Mucosa of descending colon (tissue), 3 donors: ENCODE data around the gene ZNF786. TPM values are rescaled to one million over a fixed set of nuclear protein-coding genes. Genes with fewer than 3 reads are reported as not detected.
"Not testable (repeated sequence)": the region's sequence is repeated elsewhere in the genome, so short reads cannot be mapped to it uniquely, and the experiment has no call there.

Experiments
- ATAC-seq: fragments of 200-7000 bp; cut with Tn5 transposase; one replicate; pipeline ENCODE4 v1.9.1; 2020; ENCODE audit warnings: mild to moderate bottlenecking, moderate library complexity
- DNase-seq, 3 donors: peaks; one replicate each; pipeline ENCODE4 v3.0.0-alpha.2; 2020
- H3K36me3 ChIP-seq: fragments of 200-600 bp; one replicate; pipeline ENCODE4 v1.8.0; 2021; ENCODE audit warnings: low read depth, mild to moderate bottlenecking
- H3K4me1 ChIP-seq: fragments of 200-600 bp; one replicate; pipeline ENCODE4 v1.8.0; 2021; ENCODE audit warnings: low read depth, mild to moderate bottlenecking
- H3K4me3 ChIP-seq: fragments of 200-600 bp; one replicate; pipeline ENCODE4 v1.8.0; 2021; ENCODE audit warnings: mild to moderate bottlenecking
- H3K9me3 ChIP-seq: fragments of 200-600 bp; one replicate; pipeline ENCODE4 v1.8.0; 2021; ENCODE audit warnings: mild to moderate bottlenecking
- intact Hi-C, 2 donors: fragments of 100-400 bp; cut with DNase I in 1 of 2; cut with micrococcal nuclease in 1 of 2; formaldehyde crosslinking; loops; one replicate each; pipeline versions ENCODE4 v1.11.0 to v1.11.1; 2022; cut with DNase I, micrococcal nuclease
- total RNA-seq, 3 donors: library from RNA; stranded (reverse); fragmentation: NEBNext Ultra II Directional in 2 of 3; extraction: Animal tissue kit (Norgen Biotek cat#: 25700) in 2 of 3; gene quantifications; one replicate each; pipeline versions ENCODE4 v1.2.1 to v1.2.4, GENCODE V29; 2021 to 2023
- TF ChIP-seq, protein P1 (sequence below): fragments of 200-600 bp; IDR thresholded peaks from one replicate; pipeline ENCODE4 v1.8.0; 2022; ENCODE audit warnings: antibody characterized with exemption, mild to moderate bottlenecking
- donor health status: DM: no; HTN: no; CAD: no; lungs with moderate emphysema.
- donor health status: DM: no; HTN: no; CAD: no.
- donor health status: DM: no; HTN: yes; CAD: no.

The ZNF786 gene
- total RNA-seq, 3 donors from 2014 or later, result 4.0 to 7.1 (median 5.0) TPM

DNA sequence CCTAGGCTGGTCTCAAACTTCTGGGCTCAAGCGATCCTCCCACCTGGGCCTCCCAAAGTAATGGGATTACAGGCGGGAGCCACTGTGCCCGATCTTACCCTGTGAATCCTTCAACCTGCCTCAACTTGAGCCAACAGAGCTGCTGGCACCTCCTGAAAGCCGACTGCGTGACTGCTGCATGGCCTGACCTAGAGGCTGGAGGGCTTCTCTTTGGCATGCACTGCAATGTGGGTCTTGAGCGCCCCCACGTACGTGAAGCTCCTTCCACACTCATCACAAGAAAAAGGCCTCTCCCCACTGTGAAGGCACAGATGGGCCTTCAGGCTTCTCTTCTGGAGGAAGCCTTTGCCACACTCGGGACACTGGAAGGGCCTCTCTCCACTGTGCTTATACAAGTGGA is 12.9 kb upstream of the ZNF786 start:
- no peaks in the 10 kb centered on the region for H3K9me3 ChIP-seq
- DNase-seq, result no peak
- H3K36me3 ChIP-seq, result no peaks in the 10 kb centered on the region
- intact Hi-C loops, result no loop called here
- no peak for ATAC-seq
- TF ChIP-seq, protein P1, sequence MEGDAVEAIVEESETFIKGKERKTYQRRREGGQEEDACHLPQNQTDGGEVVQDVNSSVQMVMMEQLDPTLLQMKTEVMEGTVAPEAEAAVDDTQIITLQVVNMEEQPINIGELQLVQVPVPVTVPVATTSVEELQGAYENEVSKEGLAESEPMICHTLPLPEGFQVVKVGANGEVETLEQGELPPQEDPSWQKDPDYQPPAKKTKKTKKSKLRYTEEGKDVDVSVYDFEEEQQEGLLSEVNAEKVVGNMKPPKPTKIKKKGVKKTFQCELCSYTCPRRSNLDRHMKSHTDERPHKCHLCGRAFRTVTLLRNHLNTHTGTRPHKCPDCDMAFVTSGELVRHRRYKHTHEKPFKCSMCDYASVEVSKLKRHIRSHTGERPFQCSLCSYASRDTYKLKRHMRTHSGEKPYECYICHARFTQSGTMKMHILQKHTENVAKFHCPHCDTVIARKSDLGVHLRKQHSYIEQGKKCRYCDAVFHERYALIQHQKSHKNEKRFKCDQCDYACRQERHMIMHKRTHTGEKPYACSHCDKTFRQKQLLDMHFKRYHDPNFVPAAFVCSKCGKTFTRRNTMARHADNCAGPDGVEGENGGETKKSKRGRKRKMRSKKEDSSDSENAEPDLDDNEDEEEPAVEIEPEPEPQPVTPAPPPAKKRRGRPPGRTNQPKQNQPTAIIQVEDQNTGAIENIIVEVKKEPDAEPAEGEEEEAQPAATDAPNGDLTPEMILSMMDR, result no peak
- H3K4me3 ChIP-seq, result no peak overlapping the region
- H3K4me1 ChIP-seq, result no peaks in the 10 kb centered on the region

DNA sequence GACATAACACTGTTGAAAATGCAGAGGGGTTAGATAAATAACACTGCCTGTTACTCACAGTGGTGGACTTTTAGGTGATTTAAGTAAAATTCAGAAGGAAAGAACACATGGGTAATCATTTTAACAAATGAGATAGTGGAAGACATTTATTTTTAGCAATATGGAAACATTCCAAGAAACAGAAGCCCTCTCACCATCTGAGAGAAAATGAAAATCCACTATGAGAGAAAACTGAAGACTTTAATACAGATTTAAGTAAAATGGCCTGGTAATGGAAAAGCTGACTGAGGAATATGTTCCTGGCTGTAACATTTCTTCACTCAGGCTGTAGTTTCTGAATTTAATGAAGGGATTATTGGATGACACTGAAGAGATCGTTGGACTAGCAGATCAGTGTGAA is 12.1 kb upstream of the ZNF786 start:
- Histone ChIP-seq H3K36me3 (no peaks in the 10 kb centered on the region), H3K9me3 (no peaks in the 10 kb centered on the region), H3K4me3 (no peak overlapping the region), H3K4me1 (no peaks in the 10 kb centered on the region)
- intact Hi-C loops, result no loop called here
- TF ChIP-seq, protein P1, result no peak
- no peak for DNase-seq
- no peak for ATAC-seq

- TF ChIP-seq, protein P1, result no peak
- H3K4me1 ChIP-seq, result no peaks in the 10 kb centered on the region
- intact Hi-C loops, result no loop called here
- no peak overlapping the region for H3K4me3 ChIP-seq
- H3K9me3 ChIP-seq, result no peaks in the 10 kb centered on the region
- DNase-seq (no peak), ATAC-seq (no peak)
- H3K36me3 ChIP-seq, result no peaks in the 10 kb centered on the region
Measured at GRCh38 chr7:149100821-149101220, 10.3 kb upstream of the ZNF786 start.

DNA sequence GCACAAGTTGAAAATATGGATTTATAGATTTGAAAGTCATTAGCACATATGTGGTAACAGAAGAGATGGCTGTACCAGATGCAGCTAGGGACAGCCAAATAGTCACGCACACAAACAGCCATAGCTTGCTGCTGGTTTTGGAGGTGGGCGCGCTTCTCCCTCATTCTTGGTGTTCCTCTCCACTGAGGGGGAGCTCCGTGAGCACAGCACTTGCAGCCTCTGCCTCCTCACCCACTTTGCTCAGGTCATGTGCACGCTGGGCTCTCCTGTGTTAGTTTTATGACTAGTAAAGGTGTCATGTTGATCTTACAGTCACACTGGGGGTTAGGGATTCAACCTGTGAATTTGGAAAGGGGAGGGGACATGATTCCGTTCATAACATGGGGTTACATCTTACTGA is 8.5 kb upstream of the ZNF786 start:
- DNase-seq, result no peak
- H3K4me1 ChIP-seq, result no peaks in the 10 kb centered on the region
- intact Hi-C loops, result no loop called here
- H3K9me3 ChIP-seq, result no peaks in the 10 kb centered on the region
- ATAC-seq, result no peak
- TF ChIP-seq, protein P1, result no peak
- H3K4me3 ChIP-seq, result no peak overlapping the region
- no peaks in the 10 kb centered on the region for H3K36me3 ChIP-seq

DNA sequence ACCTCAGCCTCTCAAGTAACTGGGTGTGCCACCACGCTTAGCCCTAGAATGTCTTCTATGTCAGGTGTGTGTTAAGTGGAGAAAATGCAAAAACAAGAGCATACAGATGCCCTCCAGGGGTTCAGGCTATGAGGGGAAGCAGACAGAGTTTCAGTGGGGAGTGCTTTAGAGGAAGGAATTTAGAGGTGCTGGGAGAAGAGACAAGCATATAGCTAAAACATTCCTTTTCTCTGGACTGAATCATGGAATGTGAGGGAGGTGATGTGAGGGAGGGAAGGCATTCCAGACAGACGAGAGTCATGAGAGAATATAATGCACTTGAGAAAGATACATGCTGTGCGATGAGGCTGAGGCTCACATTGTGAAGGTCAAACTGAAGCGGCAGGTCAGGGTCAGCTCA is 6.6 kb upstream of the ZNF786 start:
- H3K9me3 ChIP-seq, result no peaks in the 10 kb centered on the region
- DNase-seq, result no peak
- no peak for ATAC-seq
- intact Hi-C loops, result no loop called here
- TF ChIP-seq, protein P1, result no peak
- no peaks in the 10 kb centered on the region for H3K4me1 ChIP-seq
- H3K36me3 ChIP-seq, result no peaks in the 10 kb centered on the region
- H3K4me3 ChIP-seq, result no peak overlapping the region

- H3K4me1 ChIP-seq, result no peaks in the 10 kb centered on the region
- DNase-seq (no peak), ATAC-seq (no peak)
- no peaks in the 10 kb centered on the region for H3K9me3 ChIP-seq
- TF ChIP-seq, protein P1, result no peak
- H3K36me3 ChIP-seq, result no peaks in the 10 kb centered on the region
- H3K4me3 ChIP-seq, result no peak overlapping the region
- intact Hi-C loops, result no loop called here
Measured at GRCh38 chr7:149093228-149093627, 2.7 kb upstream of the ZNF786 start.

DNA sequence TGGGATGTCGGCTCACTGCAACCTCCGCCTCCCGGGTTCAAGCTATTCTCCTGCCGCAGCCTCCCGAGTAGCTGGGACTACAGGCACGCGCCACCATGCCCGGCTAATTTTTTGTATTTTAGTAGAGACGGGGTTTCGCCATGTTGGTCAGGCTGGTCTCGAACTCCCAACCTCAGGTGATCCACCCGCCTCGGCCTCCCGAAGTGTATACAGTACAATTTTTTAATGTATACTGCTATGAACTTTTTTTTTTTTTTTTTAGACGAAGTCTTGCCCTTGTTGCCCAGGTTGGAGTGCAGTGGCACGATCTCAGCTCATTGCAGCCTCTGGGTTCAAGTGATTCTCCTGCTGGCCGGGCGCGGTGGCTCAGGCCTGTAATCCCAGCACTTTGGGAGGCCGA is 1.7 kb upstream of the ZNF786 start:
- H3K4me1 ChIP-seq, intact Hi-C loops, ATAC-seq, H3K4me3 ChIP-seq, H3K36me3 ChIP-seq, H3K9me3 ChIP-seq: not testable (repeated sequence)
- peak in 2 of 3 donors; percentile 42 to 47 for DNase-seq
